Smooth muscle cell (in vitro differentiated cells): ENCODE measurements around the gene CHPF. TPM values are rescaled to one million over a fixed set of nuclear protein-coding genes. Genes with fewer than 3 reads are reported as not detected.

ENCODE experiments used
- DNase-seq: peaks from one replicate; lab custom pipeline; 2025; ENCODE audit not compliant: unreplicated experiment; lab: John Stamatoyannopoulos, UW
- H2AFZ ChIP-seq: fragments of 200-600 bp; sonication (generic); 2 replicates; pipeline ENCODE4 v1.6.0; 2016; ENCODE audit warnings: antibody characterized with exemption, low read depth, mild to moderate bottlenecking
- H3F3A ChIP-seq: fragments of 200-600 bp; sonication (generic); 2 replicates; pipeline ENCODE4 v1.6.0; 2017; ENCODE audit warnings: antibody characterized with exemption, low read depth
- H3K27ac ChIP-seq: fragments of 200-600 bp; sonication (generic); 2 replicates; pipeline ENCODE4 v1.5.1; 2016; ENCODE audit warnings: low read depth, mild to moderate bottlenecking
- H3K27me3 ChIP-seq: fragments of 200-600 bp; sonication (generic); 2 replicates; pipeline ENCODE4 v1.6.1; 2016; ENCODE audit warnings: low read depth, mild to moderate bottlenecking
- H3K36me3 ChIP-seq: fragments of 200-600 bp; sonication (generic); 2 replicates; pipeline ENCODE4 v1.5.1; 2016; ENCODE audit warnings: low read depth
- H3K4me1 ChIP-seq: fragments of 200-600 bp; sonication (generic); 2 replicates; pipeline ENCODE4 v1.5.1; 2016; ENCODE audit warnings: low read depth
- H3K4me2 ChIP-seq: fragments of 200-600 bp; sonication (generic); 2 replicates; pipeline ENCODE4 v1.6.0; 2016; ENCODE audit warnings: mild to moderate bottlenecking
- H3K4me3 ChIP-seq: fragments of 200-600 bp; sonication (generic); 2 replicates; pipeline ENCODE4 v1.5.1; 2016; ENCODE audit warnings: mild to moderate bottlenecking
- H3K79me2 ChIP-seq: fragments of 200-600 bp; sonication (generic); 2 replicates; pipeline ENCODE4 v1.6.0; 2016; ENCODE audit warnings: low read depth, mild to moderate bottlenecking
- H3K9ac ChIP-seq: fragments of 200-600 bp; sonication (generic); 2 replicates; pipeline ENCODE4 v1.6.0; 2016; ENCODE audit warnings: low read depth
- H3K9me3 ChIP-seq: fragments of 200-600 bp; sonication (generic); replicated peaks from 2 replicates; pipeline ENCODE4 v1.5.1; 2016; ENCODE audit warnings: low read depth
- H4K20me1 ChIP-seq: fragments of 200-600 bp; sonication (generic); 2 replicates; pipeline ENCODE4 v1.6.0; 2016; ENCODE audit warnings: low read depth
- whole genome bisulfite sequencing: methylation state at CpG from one replicate; pipeline ENCODE4 v1.1.7; 2016; ENCODE audit warnings: low lambda C conversion rate; 5-methylcytosine and 5-hydroxymethylcytosine counted together
- polyA plus RNA-seq: library from polyadenylated mRNA; unstranded; fragments of >200 nt; fragmentation: Nextera tagmentation; extraction: Ambion mirVana; gene quantifications from 2 replicates; pipeline ENCODE4 v1.2.1, GENCODE V29; 2016
- total RNA-seq: library from RNA; depleted of rRNA; stranded (reverse); fragments of >200 nt; gene quantifications from 2 replicates; pipeline ENCODE4 v1.2.3, GENCODE V29; 2014
- TF ChIP-seq, protein P1 (sequence below): fragments of 200-600 bp; sonication (generic); IDR thresholded peaks from 2 replicates; pipeline ENCODE4 v1.5.1; 2017; ENCODE audit warnings: borderline replicate concordance, mild to moderate bottlenecking, antibody characterized with exemption; ENCODE audit not compliant: insufficient read depth, poor library complexity, severe bottlenecking

CHPF gene
- total and polyA plus RNA-seq, 2 experiments from 2014 or later: 141 to 344 TPM

DNA sequence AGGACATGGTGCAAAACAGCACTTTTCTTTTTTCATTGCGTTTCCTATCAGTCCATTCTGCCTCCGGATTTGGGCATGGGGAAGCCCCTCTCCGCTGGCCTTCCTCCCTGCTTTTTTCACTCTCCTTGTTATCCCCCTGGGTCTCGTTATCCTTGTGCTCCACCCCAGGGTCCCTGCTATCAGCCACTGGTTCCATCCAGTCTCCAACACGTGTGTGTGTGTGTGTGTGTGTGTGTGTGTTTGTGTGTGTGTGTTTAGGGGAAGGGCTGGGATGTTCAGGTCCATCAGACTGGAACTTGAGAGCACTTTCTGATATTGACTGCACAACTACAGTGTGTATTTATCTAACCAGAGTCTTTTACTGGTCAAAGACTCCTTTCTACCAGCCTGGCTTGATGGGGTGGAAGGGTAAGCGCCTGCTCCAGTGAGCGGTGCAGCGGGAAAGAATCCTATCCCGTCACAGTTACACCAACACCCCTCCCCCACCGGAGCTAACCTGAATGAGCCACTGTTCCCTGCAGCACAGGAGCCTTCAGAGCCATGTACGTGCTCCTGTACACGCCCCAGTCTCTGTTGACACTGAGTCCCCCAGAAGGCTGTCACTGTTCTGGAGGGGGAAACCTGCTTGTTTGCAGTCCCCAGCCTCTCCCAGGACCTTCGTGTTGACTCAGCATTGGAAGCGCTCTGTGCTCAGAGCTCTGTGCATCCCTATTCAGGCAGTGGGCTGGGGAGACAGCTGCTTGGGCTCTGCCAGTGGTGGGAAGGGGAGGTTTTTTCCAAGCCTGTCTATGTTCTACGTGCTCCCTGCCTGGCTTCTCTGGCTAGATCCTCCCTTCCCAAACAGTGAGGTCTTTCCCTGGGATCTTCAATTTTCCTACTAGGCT, 33.1 kb upstream of the CHPF start:
- H3K79me2 ChIP-seq: no peaks in the 10 kb centered on the region
- H3K36me3 ChIP-seq: no peaks in the 10 kb centered on the region
- TF ChIP-seq, protein P1, sequence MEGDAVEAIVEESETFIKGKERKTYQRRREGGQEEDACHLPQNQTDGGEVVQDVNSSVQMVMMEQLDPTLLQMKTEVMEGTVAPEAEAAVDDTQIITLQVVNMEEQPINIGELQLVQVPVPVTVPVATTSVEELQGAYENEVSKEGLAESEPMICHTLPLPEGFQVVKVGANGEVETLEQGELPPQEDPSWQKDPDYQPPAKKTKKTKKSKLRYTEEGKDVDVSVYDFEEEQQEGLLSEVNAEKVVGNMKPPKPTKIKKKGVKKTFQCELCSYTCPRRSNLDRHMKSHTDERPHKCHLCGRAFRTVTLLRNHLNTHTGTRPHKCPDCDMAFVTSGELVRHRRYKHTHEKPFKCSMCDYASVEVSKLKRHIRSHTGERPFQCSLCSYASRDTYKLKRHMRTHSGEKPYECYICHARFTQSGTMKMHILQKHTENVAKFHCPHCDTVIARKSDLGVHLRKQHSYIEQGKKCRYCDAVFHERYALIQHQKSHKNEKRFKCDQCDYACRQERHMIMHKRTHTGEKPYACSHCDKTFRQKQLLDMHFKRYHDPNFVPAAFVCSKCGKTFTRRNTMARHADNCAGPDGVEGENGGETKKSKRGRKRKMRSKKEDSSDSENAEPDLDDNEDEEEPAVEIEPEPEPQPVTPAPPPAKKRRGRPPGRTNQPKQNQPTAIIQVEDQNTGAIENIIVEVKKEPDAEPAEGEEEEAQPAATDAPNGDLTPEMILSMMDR: no peak
- peak overlapping the region; percentile 76 for H3K4me2 ChIP-seq
- no peaks in the 10 kb centered on the region for H4K20me1 ChIP-seq
- H3K4me3 ChIP-seq: no peak overlapping the region
- H3K9me3 ChIP-seq: no peaks in the 10 kb centered on the region
- H3K9ac ChIP-seq: no peak overlapping the region
- no peaks in the 10 kb centered on the region for H3F3A ChIP-seq
- peak overlapping the region; percentile 53 for H2AFZ ChIP-seq
- WGBS: 24% methylated on average over 15 of the region's 15 CpGs
- H3K4me1 ChIP-seq: peaks cover 27% of the 10 kb centered on the region
- no peak for DNase-seq
- no peaks in the 10 kb centered on the region for H3K27me3 ChIP-seq
- H3K27ac ChIP-seq: no peak overlapping the region

DNA sequence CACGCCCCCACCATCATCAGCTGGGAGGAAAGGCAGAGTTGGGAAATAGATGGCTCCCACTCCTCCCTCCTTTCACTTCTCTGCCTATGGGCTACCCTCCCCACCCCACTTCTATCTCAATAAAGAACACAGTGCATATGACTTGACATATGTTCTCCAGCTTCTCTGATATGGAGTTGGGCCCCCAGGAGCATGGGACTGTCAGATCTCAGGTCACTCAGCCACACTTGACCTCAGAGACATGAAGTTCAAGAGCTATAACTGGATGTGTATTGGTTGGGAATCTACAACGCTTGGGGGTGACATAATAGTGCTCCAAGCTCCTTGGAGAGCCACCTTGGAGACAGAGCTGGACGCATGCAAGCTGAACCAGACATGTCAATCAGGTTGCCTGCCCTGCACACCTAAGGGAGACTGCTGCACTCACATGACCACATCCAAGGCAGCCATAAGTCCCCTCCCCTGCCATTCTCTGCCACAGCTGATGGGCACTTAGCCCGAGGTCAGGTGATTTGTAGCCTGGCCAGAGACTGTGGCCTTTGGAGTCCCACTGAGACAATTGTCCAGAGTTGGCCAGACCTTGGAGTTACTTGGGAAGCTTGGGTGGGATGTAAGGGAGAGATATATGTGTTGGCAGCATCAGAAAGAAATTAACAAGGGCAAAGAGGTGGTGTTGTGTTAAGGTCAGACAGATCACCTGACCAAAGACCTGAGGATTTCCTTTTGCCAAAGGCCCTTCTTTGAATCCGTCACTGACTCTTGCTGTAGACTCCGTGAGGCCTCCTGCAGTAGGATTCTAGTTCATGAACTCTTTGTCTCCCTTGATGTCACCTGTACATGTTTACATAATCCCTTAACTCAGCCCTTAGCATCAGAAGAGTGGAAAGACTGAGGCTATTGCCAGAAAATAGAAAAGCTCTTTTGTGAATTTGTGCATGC, 32.2 kb upstream of the CHPF start:
- Histone ChIP-seq H3K4me3 (no peak overlapping the region), H4K20me1 (no peaks in the 10 kb centered on the region), H3K79me2 (no peaks in the 10 kb centered on the region), H3K9me3 (no peaks in the 10 kb centered on the region), H3K27ac (no peak overlapping the region), H3K9ac (no peak overlapping the region), H3K4me1 (peaks cover 30% of the 10 kb centered on the region), H3K4me2 (no peak overlapping the region), H3F3A (no peaks in the 10 kb centered on the region), H3K27me3 (no peaks in the 10 kb centered on the region), H3K36me3 (no peaks in the 10 kb centered on the region), H2AFZ (no peak overlapping the region)
- 92% methylated on average over 6 of the region's 6 CpGs for WGBS
- DNase-seq: no peak
- TF ChIP-seq, protein P1: no peak

DNA sequence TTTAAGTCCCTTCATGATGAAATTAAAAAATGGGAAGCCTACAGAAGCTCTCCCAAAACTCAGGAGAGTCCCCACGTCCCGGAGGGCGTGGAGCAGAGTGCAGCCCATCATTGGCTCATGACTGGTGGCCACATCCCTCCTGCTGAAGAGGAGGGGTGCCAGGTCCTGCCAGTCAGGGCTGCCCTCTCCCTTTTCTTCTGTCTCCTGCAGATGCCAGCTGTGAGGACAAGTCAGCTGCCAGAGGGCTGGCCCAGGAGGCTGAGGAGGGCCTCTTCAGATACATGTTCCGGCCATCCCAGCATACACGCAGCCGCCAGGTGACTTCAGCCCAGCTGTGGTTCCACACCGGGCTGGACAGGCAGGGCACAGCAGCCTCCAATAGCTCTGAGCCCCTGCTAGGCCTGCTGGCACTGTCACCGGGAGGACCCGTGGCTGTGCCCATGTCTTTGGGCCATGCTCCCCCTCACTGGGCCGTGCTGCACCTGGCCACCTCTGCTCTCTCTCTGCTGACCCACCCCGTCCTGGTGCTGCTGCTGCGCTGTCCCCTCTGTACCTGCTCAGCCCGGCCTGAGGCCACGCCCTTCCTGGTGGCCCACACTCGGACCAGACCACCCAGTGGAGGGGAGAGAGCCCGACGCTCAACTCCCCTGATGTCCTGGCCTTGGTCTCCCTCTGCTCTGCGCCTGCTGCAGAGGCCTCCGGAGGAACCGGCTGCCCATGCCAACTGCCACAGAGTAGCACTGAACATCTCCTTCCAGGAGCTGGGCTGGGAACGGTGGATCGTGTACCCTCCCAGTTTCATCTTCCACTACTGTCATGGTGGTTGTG, 31.1 kb upstream of the CHPF start:
- Histone ChIP-seq H3K79me2 (peaks cover 8% of the 10 kb centered on the region), H3K9ac (no peak overlapping the region), H2AFZ (no peak overlapping the region), H4K20me1 (peaks cover 3% of the 10 kb centered on the region), H3K27ac (no peak overlapping the region), H3K4me2 (no peak overlapping the region), H3K4me1 (peaks cover 32% of the 10 kb centered on the region), H3K9me3 (no peaks in the 10 kb centered on the region), H3F3A (no peaks in the 10 kb centered on the region), H3K4me3 (no peak overlapping the region), H3K27me3 (no peaks in the 10 kb centered on the region), H3K36me3 (no peaks in the 10 kb centered on the region)
- WGBS: 91% methylated on average over 21 of the region's 22 CpGs
- DNase-seq: no peak
- TF ChIP-seq, protein P1: no peak
